ENCODE measurements around the gene RPS16. TPM values are rescaled to one million over a fixed set of nuclear protein-coding genes. Genes with fewer than 3 reads are reported as not detected.
A peak's percentile ranks its signal among the peaks of the same experiment; 100 is the strongest.

RPS16 gene
- total and polyA plus RNA-seq, 2 of the 13 experiments (the other 11 are each of a cell fraction or from before 2014, with no cell fraction given) = 488 to 2,583 TPM

- BruUV-seq (replicated peaks) = no TSS peak
- WGBS (ENCODE audit: low lambda C conversion rate) = 33% methylated on average over 8 of the region's 17 CpGs
- Histone ChIP-seq H3K4me3 (replicated peaks in 1 of 3; ENCODE audit: insufficient read depth in 1 of 3, low read depth in 2 of 3, low read length in 3 of 3) (peak overlapping the region; percentile 29 to 57 (median 34)), H3K4me1 (ENCODE audit: insufficient read depth, low read length) (peaks cover 59% of the 10 kb centered on the region), H3K9ac (ENCODE audit: insufficient read depth, low read depth, low read length) (peak overlapping the region; percentile 85), H3K27me3 (ENCODE audit: control insufficient read depth in 1 of 2, insufficient read depth in 2 of 2, low read length in 2 of 2) (no peaks in the 10 kb centered on the region), H3K27ac (ENCODE audit: extremely low read length, insufficient read depth, low read length) (peak overlapping the region; percentile 98), H3K9me3 (ENCODE audit: low read length) (no peaks in the 10 kb centered on the region), H3K4me2 (ENCODE audit: low read depth, low read length) (peak overlapping the region; percentile 88), H4K20me1 (ENCODE audit: insufficient read depth, low read length) (no peaks in the 10 kb centered on the region), H2AFZ (ENCODE audit: low read length) (no peak overlapping the region), H3K79me2 (ENCODE audit: insufficient read depth, low read length) (no peaks in the 10 kb centered on the region), H3K36me3 (replicated peaks in 1 of 2; ENCODE audit: control insufficient read depth in 1 of 2, insufficient read depth in 2 of 2, low read length in 2 of 2) (peaks cover 2 to 11% of the 10 kb centered on the region in 2 experiments; a peak in 3 of 5 replicates)
- in situ Hi-C loops (cut with HindIII; ENCODE audit: extremely low pct_ligation_motif_present, low pct_unique_long_range_greater_than_20kb) = no loop called here
- intact Hi-C loops (cut with micrococcal nuclease; ENCODE audit: unreplicated experiment) = loop anchor here (1.0 kb wide), 2 partner anchors 7 to 14 kb away; no protein-coding TSS in a partner anchor
- DNase-seq (ENCODE audit: low spot score) (peak; percentile 95), FAIRE-seq (peak; percentile 92), ATAC-seq (peak; percentile 72)
- CTCF ChIA-PET (ENCODE audit: low intra/inter-chr PET ratio, low total read pairs) = interaction anchor here (1.1 to 4.2 kb wide), 2 partner anchors 9 to 14 kb away, joined by 3 to 127 read pairs; partner anchors contain the start of gene PLEKHG2
- POLR2A ChIA-PET = interaction anchor here (0.5 to 3.4 kb wide), 13 partner anchors 10 to 1620 kb away, joined by 3 to 123 read pairs (median 10); partner anchors contain the start of genes EID2, EID2B, PLEKHG2 and RPS16
- no peak for TF ChIP-seq RORA (CRISPR knock-in tag; IDR thresholded peaks at IDR 0.05)
- TF ChIP-seq POLR2AphosphoS2 (IDR thresholded peaks at IDR 0.05; ENCODE audit: low read depth, low read length) = peak; percentile 66; the same call in 1 of the 2 replicates
- no peak for TF ChIP-seq ZNF296 (CRISPR knock-in tag; conservative IDR thresholded peaks at IDR 0.05)
- no peak for TF ChIP-seq GPN1 (CRISPR knock-in tag; IDR thresholded peaks at IDR 0.05; ENCODE audit: borderline replicate concordance)
- TF ChIP-seq, protein P1, sequence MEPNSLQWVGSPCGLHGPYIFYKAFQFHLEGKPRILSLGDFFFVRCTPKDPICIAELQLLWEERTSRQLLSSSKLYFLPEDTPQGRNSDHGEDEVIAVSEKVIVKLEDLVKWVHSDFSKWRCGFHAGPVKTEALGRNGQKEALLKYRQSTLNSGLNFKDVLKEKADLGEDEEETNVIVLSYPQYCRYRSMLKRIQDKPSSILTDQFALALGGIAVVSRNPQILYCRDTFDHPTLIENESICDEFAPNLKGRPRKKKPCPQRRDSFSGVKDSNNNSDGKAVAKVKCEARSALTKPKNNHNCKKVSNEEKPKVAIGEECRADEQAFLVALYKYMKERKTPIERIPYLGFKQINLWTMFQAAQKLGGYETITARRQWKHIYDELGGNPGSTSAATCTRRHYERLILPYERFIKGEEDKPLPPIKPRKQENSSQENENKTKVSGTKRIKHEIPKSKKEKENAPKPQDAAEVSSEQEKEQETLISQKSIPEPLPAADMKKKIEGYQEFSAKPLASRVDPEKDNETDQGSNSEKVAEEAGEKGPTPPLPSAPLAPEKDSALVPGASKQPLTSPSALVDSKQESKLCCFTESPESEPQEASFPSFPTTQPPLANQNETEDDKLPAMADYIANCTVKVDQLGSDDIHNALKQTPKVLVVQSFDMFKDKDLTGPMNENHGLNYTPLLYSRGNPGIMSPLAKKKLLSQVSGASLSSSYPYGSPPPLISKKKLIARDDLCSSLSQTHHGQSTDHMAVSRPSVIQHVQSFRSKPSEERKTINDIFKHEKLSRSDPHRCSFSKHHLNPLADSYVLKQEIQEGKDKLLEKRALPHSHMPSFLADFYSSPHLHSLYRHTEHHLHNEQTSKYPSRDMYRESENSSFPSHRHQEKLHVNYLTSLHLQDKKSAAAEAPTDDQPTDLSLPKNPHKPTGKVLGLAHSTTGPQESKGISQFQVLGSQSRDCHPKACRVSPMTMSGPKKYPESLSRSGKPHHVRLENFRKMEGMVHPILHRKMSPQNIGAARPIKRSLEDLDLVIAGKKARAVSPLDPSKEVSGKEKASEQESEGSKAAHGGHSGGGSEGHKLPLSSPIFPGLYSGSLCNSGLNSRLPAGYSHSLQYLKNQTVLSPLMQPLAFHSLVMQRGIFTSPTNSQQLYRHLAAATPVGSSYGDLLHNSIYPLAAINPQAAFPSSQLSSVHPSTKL (CRISPR knock-in tag; IDR thresholded peaks at IDR 0.05) = peak; percentile 80
- no peak for TF ChIP-seq ATAD3A (CRISPR knock-in tag; IDR thresholded peaks at IDR 0.05)
- peak; percentile 54 for TF ChIP-seq ZNF572 (CRISPR knock-in tag; IDR thresholded peaks at IDR 0.05)
- TF ChIP-seq ZBTB49 (CRISPR knock-in tag; IDR thresholded peaks at IDR 0.05; ENCODE audit: borderline replicate concordance) = no peak
- TF ChIP-seq ZNF558 (CRISPR knock-in tag; IDR thresholded peaks at IDR 0.05; ENCODE audit: borderline replicate concordance) = no peak
- TF ChIP-seq ZNF768 (CRISPR knock-in tag; IDR thresholded peaks at IDR 0.05) = peak; percentile 98
- TF ChIP-seq KMT2A (CRISPR knock-in tag; IDR thresholded peaks at IDR 0.05) = no peak
- TF ChIP-seq, protein P2, sequence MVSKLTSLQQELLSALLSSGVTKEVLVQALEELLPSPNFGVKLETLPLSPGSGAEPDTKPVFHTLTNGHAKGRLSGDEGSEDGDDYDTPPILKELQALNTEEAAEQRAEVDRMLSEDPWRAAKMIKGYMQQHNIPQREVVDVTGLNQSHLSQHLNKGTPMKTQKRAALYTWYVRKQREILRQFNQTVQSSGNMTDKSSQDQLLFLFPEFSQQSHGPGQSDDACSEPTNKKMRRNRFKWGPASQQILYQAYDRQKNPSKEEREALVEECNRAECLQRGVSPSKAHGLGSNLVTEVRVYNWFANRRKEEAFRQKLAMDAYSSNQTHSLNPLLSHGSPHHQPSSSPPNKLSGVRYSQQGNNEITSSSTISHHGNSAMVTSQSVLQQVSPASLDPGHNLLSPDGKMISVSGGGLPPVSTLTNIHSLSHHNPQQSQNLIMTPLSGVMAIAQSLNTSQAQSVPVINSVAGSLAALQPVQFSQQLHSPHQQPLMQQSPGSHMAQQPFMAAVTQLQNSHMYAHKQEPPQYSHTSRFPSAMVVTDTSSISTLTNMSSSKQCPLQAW (CRISPR knock-in tag; IDR thresholded peaks at IDR 0.05) = peak; percentile 76
- TF ChIP-seq BRD4 (CRISPR knock-in tag; IDR thresholded peaks at IDR 0.05) = no peak
Measured at GRCh38 chr19:39397360-39398296, 38.1 kb downstream of the RPS16 start.

Measured in HepG2 (cell line).